Stimulated activated CD4-positive, alpha-beta T cell treated with anti-CD3 and anti-CD28 coated beads, Interleukin-15, amount 100 ng/mL, for 1 hour (primary cell): Measurements from ENCODE around the gene GPSM1.
"Not testable (repeated sequence)": the region's sequence is repeated elsewhere in the genome, so short reads cannot be mapped to it uniquely, and the experiment has no call there.

Experiments
- DNase-seq, 2 donors: peaks; one replicate each; pipeline ENCODE4 v3.0.0-alpha.2; 2020; ENCODE audit warnings: low read depth in 1 of 2, low spot score in 1 of 2

The GPSM1 gene

GRCh38 chr9:136316896-136317676, 10.3 kb upstream of the GPSM1 start:
- DNase-seq: no peak

DNA sequence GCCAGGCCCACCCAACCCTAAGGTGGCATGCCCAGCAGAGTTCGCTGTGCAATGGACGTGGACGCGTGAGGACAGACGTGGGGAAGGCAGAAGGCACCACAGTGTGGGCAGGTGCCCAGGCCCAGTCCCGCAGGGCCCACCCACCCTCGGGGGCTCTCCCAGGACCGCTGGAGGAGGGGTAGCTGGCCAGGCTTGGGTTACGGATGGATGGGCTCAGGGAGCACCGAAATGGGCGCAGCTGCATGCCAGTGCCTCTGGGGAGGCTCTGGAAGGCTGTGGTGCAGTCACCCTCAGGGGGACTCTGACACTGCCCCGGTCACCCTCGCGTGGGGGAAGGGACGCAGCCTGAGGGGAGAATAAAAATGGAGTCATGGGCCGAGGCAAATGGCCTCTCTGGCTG, 9.6 kb upstream of the GPSM1 start:
- no peak for DNase-seq

DNA sequence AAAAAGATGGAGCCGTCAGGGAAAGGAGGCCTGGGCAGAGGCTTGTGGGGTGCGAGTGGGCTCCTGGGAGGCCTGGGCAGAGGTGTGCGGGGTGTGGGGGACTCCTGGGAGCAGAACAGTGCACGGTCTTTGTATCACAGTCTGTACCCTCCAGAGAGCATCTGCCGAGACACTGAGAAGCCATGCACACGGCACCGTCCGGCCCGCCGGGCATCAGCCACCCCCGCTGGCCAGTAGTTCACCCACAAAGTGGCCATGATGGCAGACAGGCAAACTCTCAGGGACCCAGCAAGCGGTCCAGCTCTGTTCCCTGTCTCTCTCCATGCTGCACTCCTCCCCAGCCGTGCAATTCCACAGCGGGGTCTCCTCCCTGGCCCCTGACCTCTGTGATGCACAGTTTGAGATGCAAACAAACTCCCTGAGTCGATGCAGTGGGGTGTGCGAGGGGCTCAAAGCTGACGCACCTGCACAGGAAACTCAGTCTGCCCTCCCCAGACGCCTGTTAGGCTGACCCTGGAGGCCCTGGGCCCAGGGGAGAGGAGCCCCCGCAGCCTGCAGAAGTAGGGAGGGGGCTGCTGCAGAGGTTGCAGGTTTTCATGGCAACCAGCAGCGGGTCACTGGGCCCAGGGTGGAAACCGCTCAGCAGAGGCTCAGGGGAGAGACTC, 9.1 kb upstream of the GPSM1 start:
- DNase-seq: no peak

- DNase-seq: no peak
These were observed 8.5 kb upstream of the GPSM1 start for GRCh38 chr9:136318776-136319241.

- not testable (repeated sequence) for DNase-seq
These were observed 8.1 kb upstream of the GPSM1 start for GRCh38 chr9:136319244-136319643.

DNA sequence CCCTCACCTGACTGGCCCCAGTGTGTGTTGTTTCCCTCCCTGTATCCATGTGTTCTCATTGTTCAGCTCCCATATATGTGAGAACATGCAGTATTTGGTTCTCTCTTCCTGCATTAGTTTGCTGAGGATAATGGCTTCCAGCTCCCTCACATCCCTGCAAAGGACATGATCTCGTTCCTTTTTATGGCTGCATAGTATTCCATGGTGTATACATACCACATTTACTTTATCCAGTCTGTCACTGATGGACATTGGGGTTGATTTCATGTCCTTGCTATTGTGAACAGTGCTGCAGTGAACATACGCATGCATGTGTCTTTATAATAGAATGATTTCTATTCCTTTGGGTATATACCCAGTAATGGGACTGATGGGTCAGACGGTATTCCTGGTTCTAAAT, 7.4 kb upstream of the GPSM1 start:
- not testable (repeated sequence) for DNase-seq

DNA sequence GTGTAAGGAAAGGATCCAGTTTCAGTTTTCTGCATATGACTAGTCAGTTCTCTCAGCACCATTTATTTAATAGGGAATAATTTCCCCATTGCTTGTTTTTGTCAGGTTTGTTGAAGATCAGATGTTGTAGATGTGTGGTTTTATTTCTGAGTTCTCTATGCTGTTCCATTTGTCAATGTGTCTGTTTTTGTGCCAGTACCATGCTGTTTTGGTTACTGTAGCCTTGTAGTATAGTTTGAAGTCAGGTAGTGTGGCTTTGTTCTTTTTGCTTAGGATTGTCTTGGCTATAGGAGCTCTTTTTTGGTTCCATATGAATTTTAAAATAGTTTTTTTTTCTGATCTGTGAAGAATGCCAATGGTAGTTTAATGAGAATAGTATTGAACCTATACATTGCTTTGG, 6.4 kb upstream of the GPSM1 start:
- DNase-seq: not testable (repeated sequence)

DNA sequence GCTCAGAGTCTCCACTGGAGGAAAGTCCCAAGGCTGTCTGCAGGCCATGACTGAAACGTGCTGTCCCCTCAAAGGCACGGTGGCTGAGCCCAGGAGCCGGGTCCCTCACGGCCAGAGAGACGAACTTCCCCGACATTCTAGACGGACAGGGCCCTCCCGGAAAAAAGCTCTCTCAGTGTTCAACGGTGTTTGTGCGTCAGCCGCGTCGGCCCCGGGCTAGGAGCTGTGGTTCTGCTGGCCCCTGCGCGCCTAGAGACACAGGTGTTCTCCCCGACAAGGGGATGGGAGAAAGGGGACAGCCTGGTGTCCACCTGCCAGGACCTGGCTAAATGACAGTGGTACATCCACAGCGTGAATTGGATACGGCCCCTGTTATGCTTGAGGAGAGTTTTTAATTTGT, 5.8 kb upstream of the GPSM1 start:
- no peak for DNase-seq

GRCh38 chr9:136322756-136323330, 4.5 kb upstream of the GPSM1 start:
- no peak for DNase-seq

DNA sequence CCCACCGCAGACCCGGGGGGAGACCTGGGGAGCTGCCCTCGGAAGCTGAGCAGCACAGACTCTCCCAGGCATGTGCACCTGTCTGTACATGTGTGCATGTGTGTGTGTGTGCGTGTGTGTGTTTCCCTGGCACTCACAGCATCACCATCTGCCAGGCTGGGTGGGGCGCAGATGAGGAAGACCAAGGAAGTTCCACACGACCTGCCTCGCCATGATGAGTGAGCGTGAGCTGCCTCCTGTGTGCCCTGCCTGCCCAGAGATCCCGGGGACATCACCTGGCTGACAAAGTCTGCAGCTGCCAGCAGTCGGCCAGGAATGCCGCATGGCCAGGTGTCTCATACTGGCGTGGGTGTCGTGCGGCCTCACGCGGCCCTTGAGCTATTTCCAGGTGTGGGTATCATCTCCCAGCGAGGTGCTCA, 4.0 kb upstream of the GPSM1 start:
- DNase-seq: no peak

DNA sequence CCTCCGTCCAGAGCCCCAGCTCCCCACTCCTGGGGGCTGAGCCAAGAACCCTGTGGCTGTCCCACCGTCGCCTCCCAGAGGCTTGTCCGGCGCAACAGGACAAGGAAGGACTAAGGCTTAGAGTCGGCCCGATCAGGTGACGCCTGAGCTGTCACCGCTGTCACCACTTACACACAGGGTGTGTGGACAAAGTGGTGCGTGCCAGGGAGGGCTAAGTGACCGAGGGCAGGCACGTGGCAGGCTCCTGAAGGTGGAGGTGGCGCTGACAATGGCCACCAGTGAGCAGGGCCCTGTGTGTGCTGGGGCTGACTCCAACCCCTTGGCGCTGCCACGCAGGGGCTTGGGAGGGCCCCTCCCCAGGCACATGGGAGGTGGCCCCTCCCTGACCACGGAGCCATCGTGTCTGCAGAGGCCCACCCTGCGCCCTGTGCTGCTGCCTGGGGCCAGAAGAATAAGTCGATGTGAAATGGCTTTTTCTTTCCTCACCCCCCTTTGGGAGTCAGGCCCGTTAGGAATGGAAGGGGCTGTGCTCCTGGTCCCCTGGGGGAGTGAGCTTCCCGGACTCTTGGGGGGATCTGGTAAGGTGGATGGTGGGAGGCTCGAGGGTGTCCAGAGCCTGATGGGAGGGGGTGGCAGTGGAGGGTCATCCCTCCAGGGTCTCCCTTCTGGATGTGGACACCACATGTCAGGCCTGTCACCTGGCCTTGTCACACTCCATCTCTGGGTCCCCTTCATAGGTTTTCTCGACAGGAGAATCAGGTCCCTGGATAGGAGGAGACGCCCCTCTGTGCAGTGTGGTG, 2.6 kb upstream of the GPSM1 start:
- no peak for DNase-seq

DNA sequence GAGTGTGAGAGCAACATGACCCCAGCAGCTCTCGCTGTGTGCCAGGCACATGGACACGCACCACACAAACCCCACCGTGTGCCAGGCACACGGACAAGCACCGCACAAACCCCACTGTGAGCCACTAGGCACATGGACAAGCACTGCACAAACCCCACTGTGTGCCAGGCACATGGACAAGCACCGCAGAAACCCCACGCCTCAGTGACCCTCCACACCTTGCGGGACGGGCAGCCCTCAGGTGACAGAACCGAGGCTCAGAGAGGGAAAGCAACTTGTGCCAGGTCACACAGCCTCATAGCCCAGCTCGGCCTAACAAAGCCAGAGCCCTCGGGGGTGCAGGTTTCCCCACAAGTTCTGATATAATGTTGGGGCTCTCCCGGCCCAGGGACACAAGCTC, 2.0 kb upstream of the GPSM1 start:
- no peak for DNase-seq

DNA sequence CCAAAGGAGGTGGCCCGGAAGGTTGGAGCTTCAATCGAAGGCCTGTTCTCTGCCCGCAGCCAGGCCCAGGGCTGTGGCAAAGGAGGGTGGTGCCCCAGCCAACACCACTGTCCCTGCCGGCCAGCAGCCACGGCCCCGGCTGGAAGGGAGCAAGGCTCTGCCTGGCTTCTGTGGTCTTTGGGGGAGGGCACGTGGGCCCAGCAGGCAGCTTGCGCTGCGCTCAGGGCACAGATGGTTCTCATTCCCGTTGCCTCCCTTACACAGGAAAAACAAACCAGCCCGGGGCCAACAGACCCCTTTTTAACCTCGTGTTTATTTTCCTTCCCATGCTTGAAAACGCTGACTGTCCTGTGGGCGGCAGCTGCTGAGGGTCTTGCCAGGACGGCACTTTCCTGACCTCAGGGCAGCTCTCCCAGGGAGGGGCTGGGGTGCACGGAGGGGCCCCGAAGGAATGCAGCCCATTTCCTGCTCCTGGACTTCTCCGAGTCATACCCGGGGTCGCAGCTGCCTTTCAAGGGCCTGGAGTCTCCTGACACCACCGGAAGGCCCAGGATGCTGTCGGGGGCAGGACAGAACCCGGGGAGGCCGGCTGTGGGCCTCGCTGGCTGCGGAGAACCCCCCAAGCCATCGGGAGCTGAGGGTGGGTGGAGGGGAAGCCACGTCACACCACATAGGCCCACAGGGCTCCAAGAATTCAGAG, 1.1 kb upstream of the GPSM1 start:
- DNase-seq: no peak

DNA sequence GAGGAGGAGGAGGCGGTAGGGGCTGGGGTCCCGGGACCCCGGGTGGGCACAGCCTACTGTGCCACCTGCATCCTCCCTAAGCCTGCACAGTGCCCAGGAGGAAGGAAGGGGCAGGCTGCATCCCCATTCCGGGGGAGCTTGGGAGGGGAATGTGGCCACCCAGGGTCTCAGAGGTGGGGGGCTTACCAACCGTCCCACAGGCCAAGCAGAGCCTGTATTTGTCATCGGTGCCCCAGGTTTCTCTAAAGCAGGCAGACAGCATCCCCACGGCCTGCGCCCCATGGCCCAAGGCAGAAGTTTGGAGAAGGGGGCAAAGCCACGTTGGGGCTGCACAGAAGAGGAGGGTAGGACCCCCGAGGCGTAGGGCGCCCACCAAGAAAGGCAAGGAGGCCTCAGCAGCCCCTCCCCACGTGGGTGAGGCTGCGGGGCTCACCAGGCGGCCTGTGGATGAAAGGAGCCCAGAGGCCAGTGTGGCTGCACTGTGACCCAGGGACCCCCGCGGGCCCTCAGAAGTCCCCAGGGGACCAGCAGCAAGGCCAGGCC, 507 bp upstream of the GPSM1 start:
- DNase-seq: no peak

DNA sequence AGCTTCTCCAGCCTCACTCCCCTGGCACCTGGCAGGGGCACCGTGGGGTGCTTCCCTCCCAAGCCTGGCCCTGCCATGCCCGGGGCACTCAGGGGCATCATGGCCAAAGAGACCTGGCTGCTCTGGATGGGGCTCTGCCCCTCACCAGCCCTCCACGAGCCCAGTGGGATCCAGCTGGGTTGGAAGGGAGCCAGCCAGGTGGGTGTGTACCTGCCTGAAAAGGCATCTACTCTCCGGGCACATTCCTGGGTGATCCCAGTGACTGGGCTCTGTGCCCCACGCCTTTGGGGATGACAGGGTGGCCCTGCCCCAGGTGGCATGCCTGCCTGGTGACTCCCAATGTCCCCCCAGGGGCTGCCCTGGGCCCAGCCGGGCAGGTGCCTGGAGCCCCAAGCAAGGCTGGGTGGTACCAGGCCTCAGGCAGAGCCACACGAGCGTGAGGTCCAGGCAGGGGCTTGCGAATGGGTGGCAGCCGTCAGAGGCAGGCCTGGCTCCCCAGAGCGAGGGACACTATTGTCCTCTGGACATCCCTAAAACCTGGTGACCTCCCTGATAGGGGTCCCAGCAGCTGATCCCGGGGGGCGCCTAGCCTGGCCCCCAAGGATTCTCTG, 777 bp downstream of the GPSM1 start:
- no peak for DNase-seq

DNA sequence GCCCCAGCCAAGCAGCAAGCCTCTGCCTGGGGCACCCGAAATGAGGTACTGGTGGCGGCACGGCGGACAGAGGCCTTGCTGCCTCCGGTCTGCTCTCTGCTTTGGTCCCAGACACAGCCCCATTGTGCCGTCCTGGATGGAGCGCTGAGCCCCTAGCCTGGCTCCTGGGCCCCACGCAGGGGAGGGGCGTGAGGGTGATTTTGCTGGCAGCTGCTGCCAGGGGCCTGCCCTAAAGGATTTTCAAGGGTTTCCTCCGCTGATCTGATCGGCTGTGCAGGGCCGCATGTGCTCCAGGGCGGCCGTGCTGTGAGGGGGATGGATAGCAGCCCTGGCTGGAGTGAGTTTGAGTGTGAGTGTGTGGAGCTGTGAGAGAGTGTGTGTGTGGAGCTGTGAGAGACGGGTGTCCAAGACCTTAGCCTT, 1.3 kb downstream of the GPSM1 start:
- DNase-seq: no peak

- no peak for DNase-seq
These were observed 1.9 kb downstream of the GPSM1 start for GRCh38 chr9:136329211-136329627.

DNA sequence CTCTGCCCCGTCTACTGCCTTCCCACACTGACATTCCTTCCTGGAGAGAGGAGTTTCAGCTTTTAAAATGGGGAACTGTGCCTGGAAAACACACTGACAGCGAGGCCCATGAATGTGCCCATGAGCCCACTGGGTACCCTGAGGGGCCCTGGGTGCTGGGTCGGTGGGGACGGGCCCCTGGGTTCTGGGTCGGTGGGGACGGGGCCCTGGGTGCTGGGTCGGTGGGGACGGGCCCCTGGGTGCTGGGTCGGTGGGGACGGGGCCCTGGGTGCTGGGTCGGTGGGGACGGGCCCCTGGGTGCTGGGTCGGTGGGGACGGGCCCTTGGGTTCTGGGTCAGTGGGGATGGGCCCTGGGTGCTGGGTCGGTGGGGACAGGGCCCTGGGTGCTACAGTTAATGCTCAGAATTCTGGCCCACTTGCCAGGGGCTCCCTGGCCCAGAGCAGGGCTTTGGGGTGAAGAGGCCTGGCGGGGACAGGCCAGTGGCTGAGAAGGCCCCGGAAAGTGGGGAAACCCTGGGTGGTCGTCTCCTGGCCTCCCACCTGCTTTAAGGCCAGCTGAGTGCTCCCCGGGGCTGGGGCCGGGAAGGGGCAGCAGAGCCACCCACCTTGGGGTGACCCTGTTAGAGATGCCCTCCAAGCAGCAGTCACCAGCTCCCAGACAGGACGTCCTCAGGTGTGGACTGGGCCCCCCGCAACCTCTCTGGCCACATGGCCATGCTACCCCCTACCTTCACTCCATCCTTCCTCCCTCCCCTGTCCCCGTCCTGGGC, 2.5 kb downstream of the GPSM1 start:
- DNase-seq: no peak

- DNase-seq: no peak
These were observed 3.2 kb downstream of the GPSM1 start for GRCh38 chr9:136330406-136330990.
